ENCODE measurements around the gene TGM2.

GRCh38 chr20:38153401-38153800, 11.7 kb downstream of the TGM2 start:
- TF ChIP-seq CTCF (IDR thresholded peaks at IDR 0.05; ENCODE audit: low read depth, low read length) = no peak
- TF ChIP-seq POLR2A (IDR thresholded peaks at IDR 0.05; ENCODE audit: extremely low read depth, insufficient read length) = no peak
- TF ChIP-seq, protein P1, sequence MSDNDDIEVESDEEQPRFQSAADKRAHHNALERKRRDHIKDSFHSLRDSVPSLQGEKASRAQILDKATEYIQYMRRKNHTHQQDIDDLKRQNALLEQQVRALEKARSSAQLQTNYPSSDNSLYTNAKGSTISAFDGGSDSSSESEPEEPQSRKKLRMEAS (IDR thresholded peaks at IDR 0.05; ENCODE audit: low read depth, low read length) = no peak
- TF ChIP-seq MYC (IDR thresholded peaks at IDR 0.05; ENCODE audit: low read depth, low read length) = no peak

Measured in NB4 (cell line).